Heart left ventricle (tissue), 16 donors: ENCODE results near the gene DGCR6L. TPM values are rescaled to one million over a fixed set of nuclear protein-coding genes. Genes with fewer than 3 reads are reported as not detected.
"Not testable (repeated sequence)": the region's sequence is repeated elsewhere in the genome, so short reads cannot be mapped to it uniquely, and the experiment has no call there.

Experiments used
- ATAC-seq, 4 donors: fragments of 200-7000 bp; cut with Tn5 transposase; one replicate each; pipeline ENCODE4 v1.9.1; 2020 to 2022; ENCODE audit warnings: moderate library complexity in 4 of 4, mild to moderate bottlenecking in 3 of 4, moderate number of reproducible peaks in 1 of 4
- DNase-seq, 5 donors: peaks; one replicate each; pipeline ENCODE4 v3.0.0-alpha.2; 2020
- H3K27ac ChIP-seq, 12 donors: fragments of 200-600 bp; sonication (generic) in 4 of 12; one replicate each; pipeline versions ENCODE4 v1.5.0 to v1.8.0; 2016 to 2022; ENCODE audit warnings: mild to moderate bottlenecking in 2 of 12
- H3K27me3 ChIP-seq, 9 donors: fragments of 200-600 bp; sonication (generic) in 2 of 9; one replicate each; pipeline versions ENCODE4 v1.5.1 to v1.8.0; 2016 to 2022; ENCODE audit warnings: mild to moderate bottlenecking in 3 of 9
- H3K36me3 ChIP-seq, 9 donors: fragments of 200-600 bp; sonication (generic) in 2 of 9; one replicate each; pipeline versions ENCODE4 v1.5.0 to v1.8.0; 2018 to 2022; ENCODE audit warnings: mild to moderate bottlenecking in 2 of 9
- H3K4me1 ChIP-seq, 12 donors: fragments of 200-600 bp; sonication (generic) in 4 of 12; one replicate each; pipeline versions ENCODE4 v1.5.0 to v1.8.0; 2016 to 2022; ENCODE audit warnings: mild to moderate bottlenecking in 3 of 12
- H3K4me3 ChIP-seq, 12 donors: fragments of 200-600 bp; sonication (generic) in 4 of 12; one replicate each; pipeline versions ENCODE4 v1.5.0 to v1.8.0; 2017 to 2022; ENCODE audit warnings: mild to moderate bottlenecking in 9 of 12, moderate library complexity in 4 of 12
- H3K9me3 ChIP-seq, 12 donors: fragments of 200-600 bp; sonication (generic) in 4 of 12; one replicate each; pipeline versions ENCODE4 v1.5.0 to v1.8.0; 2016 to 2022; ENCODE audit warnings: mild to moderate bottlenecking in 1 of 12
- CTCF ChIP-seq, 12 donors: fragments of 200-600 bp; sonication (generic) in 4 of 12; IDR thresholded peaks; one replicate each; pipeline versions ENCODE4 v1.5.0 to v1.8.0; 2018 to 2022; ENCODE audit warnings: antibody characterized with exemption in 12 of 12, mild to moderate bottlenecking in 5 of 12
- POLR2A ChIP-seq, 2 donors: fragments of 450-650 bp; IDR thresholded peaks; one replicate each; pipeline ENCODE4 v1.6.1; 2017; ENCODE audit warnings: antibody characterized with exemption in 2 of 2, mild to moderate bottlenecking in 2 of 2, moderate library complexity in 2 of 2
- WGBS, 4 donors: extraction: QIAGEN DNeasy Blood & Tissue Kit in 2 of 4; methylation state at CpG; one replicate each; pipeline versions ENCODE4 v1.1.5 to v1.1.7; 2013 to 2018; 5-methylcytosine and 5-hydroxymethylcytosine counted together
- intact Hi-C, 10 donors: fragments of 100-400 bp; cut with DNase I; formaldehyde crosslinking; loops; one replicate each; pipeline versions ENCODE4 v1.11.1 to v1.14.2; 2022
- polyA plus RNA-seq, 2 donors: library from polyadenylated mRNA; stranded (reverse); fragments of 200-250 nt; gene quantifications; one replicate each; pipeline ENCODE4 v1.2.3, GENCODE V29; 2013
- total RNA-seq, 9 donors: library from RNA; depleted of rRNA in 2 of 9; stranded (reverse); fragments of >200 nt in 2 of 9; fragmentation: NEBNext Ultra II Directional in 3 of 9; extraction: Animal tissue kit (Norgen Biotek cat#: 25700) in 3 of 9; gene quantifications; one replicate each; pipeline versions ENCODE4 v1.1.0 to v1.2.4, GENCODE V29; 2016 to 2023
- donor health status: ischemic (EF 13 %, LVEDD 7.1; RV severe dilation, severe dysfunction).
- donor health status: healthy with polysubstance abuse.
- donor health status: DM: no; HTN: yes; CAD: no.
- donor health status: DM: no; HTN: no; CAD: no.
- donor health status: ischemic (EF 25% LVEDD 6.9; RV normal size, moderate dysfunction).
- donor health status: ischemic (EF 25% LVEDD 5.7; RV mildly dilated, moderate dysfunction).
- donor health status: healthy.
- donor health status: DM: yes; HTN: yes; CAD: no.
- donor health status: ischemic (EF 35%, LVEDD 5.7; RV mildly dilated, moderate dysfunction).
- donor health status: nonischemic (EF 11% LVEDD 7.7; RV severe dilation, severe dysfunction).
- donor health status: DM: yes; HTN: yes; CAD: no.
- donor health status: PGD.
- donor health status: ischemic (EF 29% LVEDD 5.4; RV normal size, mild dysfunction).
- donor health status: nonischemic (EF 23%, LVEDD 6.1; RV moderate dilation, normal function).

The DGCR6L gene
- total and polyA plus RNA-seq, 11 donors, result 31.8 to 101 (median 46.1) TPM

GRCh38 chr22:20268279-20269012 lies 51.4 kb downstream of the DGCR6L start, which contains the start of gene RTN4R:
TSS of gene RTN4R (minus strand) at chr22:20268318. CDS start at chr22:20268092, 226 bp downstream.
- H3K27ac ChIP-seq, result peak within 1 kb of the TSS in 5 of 12 donors; percentile 20 to 65 (median 55)
- peaks cover 0 to 8% (median 0%) of the 10 kb centered on the region in 9 donors for H3K27me3 ChIP-seq
- intact Hi-C loops, result loop anchor here in 8 of 10 donors (1.0 to 10.0 kb wide), 6 partner anchors 91 to 113 kb away; no protein-coding TSS in a partner anchor
- peaks cover 0 to 17% (median 10%) of the 10 kb centered on the region in 12 donors for H3K4me1 ChIP-seq
- no peaks in the 10 kb centered on the region for H3K36me3 ChIP-seq
- ATAC-seq (peak; percentile 51 to 92 (median 83)), DNase-seq (peak; percentile 53 to 82 (median 67))
- peak; percentile 38 to 93 (median 70) for TF ChIP-seq CTCF (IDR thresholded peaks at IDR 0.05)
- TF ChIP-seq POLR2A (IDR thresholded peaks at IDR 0.05), result no peak
- WGBS, 4 donors, result 17 to 30% (median 23%) methylated on average over 24 to 58 of the region's 58 CpGs
- peak within 1 kb of the TSS in 11 of 12 donors; percentile 40 to 79 (median 54) for H3K4me3 ChIP-seq
- H3K9me3 ChIP-seq, result no peaks in the 10 kb centered on the region

- ATAC-seq (peak in 1 of 4 donors; percentile 3), DNase-seq (no peak)
- H3K27ac ChIP-seq, result peak overlapping the region in 5 of 12 donors; percentile 20 to 55 (median 43)
- intact Hi-C loops, result loop anchor here in 8 of 10 donors (1.0 to 10.0 kb wide), 7 partner anchors 27 to 112 kb away; no protein-coding TSS in a partner anchor
- H3K4me1 ChIP-seq, result peaks cover 0 to 17% (median 10%) of the 10 kb centered on the region in 12 donors
- peak overlapping the region in 11 of 12 donors; percentile 40 to 79 (median 54) for H3K4me3 ChIP-seq
- 1 to 2% (median 2%) methylated on average over 26 to 101 of the region's 101 CpGs for WGBS, 4 donors
- H3K36me3 ChIP-seq, result no peaks in the 10 kb centered on the region
- TF ChIP-seq CTCF (IDR thresholded peaks at IDR 0.05) (no peak), POLR2A (IDR thresholded peaks at IDR 0.05) (no peak)
- peaks cover 0 to 8% (median 0%) of the 10 kb centered on the region in 9 donors for H3K27me3 ChIP-seq
- H3K9me3 ChIP-seq, result no peaks in the 10 kb centered on the region
Observed at GRCh38 chr22:20267441-20268278, 52.2 kb downstream of the DGCR6L start.

- not testable (repeated sequence) for H3K27me3 ChIP-seq, H3K36me3 ChIP-seq, DNase-seq, H3K27ac ChIP-seq, ATAC-seq, H3K9me3 ChIP-seq
- intact Hi-C loops, result loop anchor here in 7 of 10 donors (2.0 to 10.0 kb wide), 5 partner anchors 26 to 110 kb away; no protein-coding TSS in a partner anchor
- WGBS, 4 donors, result 70 to 93% (median 71%) methylated on average over 15 to 33 of the region's 33 CpGs
- Histone ChIP-seq H3K4me3 (peak overlapping the region in 9 of 12 donors; percentile 40 to 79 (median 54)), H3K4me1 (peaks cover 0 to 17% (median 10%) of the 10 kb centered on the region in 12 donors)
Observed at GRCh38 chr22:20266667-20267440, 53.0 kb downstream of the DGCR6L start.

- not testable (repeated sequence) for ATAC-seq, H3K36me3 ChIP-seq, H3K27me3 ChIP-seq, DNase-seq, H3K4me3 ChIP-seq, H3K27ac ChIP-seq, H3K9me3 ChIP-seq
- intact Hi-C loops, result loop anchor here in 7 of 10 donors (2.0 to 10.0 kb wide), 5 partner anchors 25 to 109 kb away; no protein-coding TSS in a partner anchor
- 83 to 97% (median 97%) methylated on average over 3 to 15 of the region's 15 CpGs; no CpG with 5 or more reads in 1 of the 4 donors for WGBS, 4 donors
- H3K4me1 ChIP-seq, result peaks cover 0 to 17% (median 10%) of the 10 kb centered on the region in 12 donors
Observed at GRCh38 chr22:20265772-20266666, 53.8 kb downstream of the DGCR6L start.
